Measurements from ENCODE around the gene NUAK2. TPM values are rescaled to one million over a fixed set of nuclear protein-coding genes. Genes with fewer than 3 reads are reported as not detected.

NUAK2 gene
- total and polyA plus RNA-seq, 4 donors, result 4.2 to 14.1 (median 9.2) TPM

DNA sequence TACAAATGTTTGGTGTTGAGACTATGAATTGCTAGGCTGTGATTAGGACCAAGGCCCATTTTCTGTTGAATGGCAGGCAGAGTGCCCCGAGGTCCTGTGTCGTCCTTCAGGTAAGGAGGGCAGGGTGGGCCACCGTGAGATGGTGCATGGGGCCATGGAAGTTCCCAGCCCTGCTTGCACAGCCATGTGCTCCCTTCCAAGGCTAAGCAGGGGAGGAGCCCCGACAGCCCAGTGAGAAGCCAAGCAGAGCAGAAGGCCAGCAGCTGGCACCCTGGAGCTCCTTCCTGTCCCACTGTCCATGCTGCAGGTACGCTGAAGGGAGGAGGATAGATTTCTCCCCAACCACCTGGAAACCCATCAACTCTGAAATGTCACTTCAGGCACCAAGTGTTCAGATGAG, 8.2 kb upstream of the NUAK2 start:
- 77 to 97% methylated on average over 5 of the region's 5 CpGs for WGBS, 2 donors
- Histone ChIP-seq H3K9me3 (ENCODE audit: control insufficient read depth in 4 of 4, insufficient read depth in 3 of 4, low read length in 3 of 4) (no peaks in the 10 kb centered on the region), H3K36me3 (ENCODE audit: control insufficient read depth in 4 of 4, insufficient read depth in 4 of 4, low read length in 4 of 4) (no peaks in the 10 kb centered on the region), H3K4me3 (no peak overlapping the region), H3K4me1 (ENCODE audit: control insufficient read depth in 5 of 5, insufficient read depth in 5 of 5, low read length in 5 of 5) (no peaks in the 10 kb centered on the region), H3K27me3 (ENCODE audit: control insufficient read depth in 3 of 3, insufficient read depth in 3 of 3, low read length in 2 of 3) (peaks cover 0 to 5% (median 0%) of the 10 kb centered on the region in 3 donors), H3K27ac (ENCODE audit: low read depth in 1 of 2, low read length in 1 of 2) (no peak overlapping the region), H3K9ac (ENCODE audit: insufficient read depth in 1 of 2, low read length in 2 of 2) (no peak overlapping the region)
- DNase-seq (no peak), ATAC-seq (ENCODE audit: insufficient read depth, low FRiP score) (no peak)
- TF ChIP-seq, protein P1, sequence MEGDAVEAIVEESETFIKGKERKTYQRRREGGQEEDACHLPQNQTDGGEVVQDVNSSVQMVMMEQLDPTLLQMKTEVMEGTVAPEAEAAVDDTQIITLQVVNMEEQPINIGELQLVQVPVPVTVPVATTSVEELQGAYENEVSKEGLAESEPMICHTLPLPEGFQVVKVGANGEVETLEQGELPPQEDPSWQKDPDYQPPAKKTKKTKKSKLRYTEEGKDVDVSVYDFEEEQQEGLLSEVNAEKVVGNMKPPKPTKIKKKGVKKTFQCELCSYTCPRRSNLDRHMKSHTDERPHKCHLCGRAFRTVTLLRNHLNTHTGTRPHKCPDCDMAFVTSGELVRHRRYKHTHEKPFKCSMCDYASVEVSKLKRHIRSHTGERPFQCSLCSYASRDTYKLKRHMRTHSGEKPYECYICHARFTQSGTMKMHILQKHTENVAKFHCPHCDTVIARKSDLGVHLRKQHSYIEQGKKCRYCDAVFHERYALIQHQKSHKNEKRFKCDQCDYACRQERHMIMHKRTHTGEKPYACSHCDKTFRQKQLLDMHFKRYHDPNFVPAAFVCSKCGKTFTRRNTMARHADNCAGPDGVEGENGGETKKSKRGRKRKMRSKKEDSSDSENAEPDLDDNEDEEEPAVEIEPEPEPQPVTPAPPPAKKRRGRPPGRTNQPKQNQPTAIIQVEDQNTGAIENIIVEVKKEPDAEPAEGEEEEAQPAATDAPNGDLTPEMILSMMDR (IDR thresholded peaks at IDR 0.05; ENCODE audit: control extremely low read depth, extremely low read depth), result no peak

DNA sequence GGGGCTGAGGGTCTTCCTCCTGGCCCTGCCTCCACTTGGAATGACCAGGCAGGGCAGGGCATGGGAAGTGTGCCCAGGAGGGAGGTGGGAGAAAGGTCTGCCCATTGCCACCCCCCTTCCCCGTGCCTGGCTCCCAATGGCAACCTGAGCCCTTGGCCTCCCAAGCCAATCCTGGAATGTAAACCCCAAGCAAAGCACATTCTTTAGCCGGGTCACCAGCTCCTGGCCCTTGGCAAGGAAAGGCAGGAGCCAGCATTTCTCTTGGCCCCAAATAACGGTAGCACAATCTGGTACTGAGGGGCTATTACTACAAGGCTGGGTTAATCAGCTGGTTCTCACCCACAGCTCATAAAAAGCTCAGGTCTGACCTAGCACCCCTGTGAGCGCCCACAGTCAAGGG, 6.9 kb upstream of the NUAK2 start:
- no peaks in the 10 kb centered on the region for H3K4me1 ChIP-seq (ENCODE audit: control insufficient read depth in 5 of 5, insufficient read depth in 5 of 5, low read length in 5 of 5)
- no peaks in the 10 kb centered on the region for H3K36me3 ChIP-seq (ENCODE audit: control insufficient read depth in 4 of 4, insufficient read depth in 4 of 4, low read length in 4 of 4)
- no peak overlapping the region for H3K9ac ChIP-seq (ENCODE audit: insufficient read depth in 1 of 2, low read length in 2 of 2)
- no peak overlapping the region for H3K4me3 ChIP-seq
- TF ChIP-seq, protein P1 (IDR thresholded peaks at IDR 0.05; ENCODE audit: control extremely low read depth, extremely low read depth), result no peak
- H3K27me3 ChIP-seq (ENCODE audit: control insufficient read depth in 3 of 3, insufficient read depth in 3 of 3, low read length in 2 of 3), result peaks cover 0 to 5% (median 0%) of the 10 kb centered on the region in 3 donors
- DNase-seq (no peak), ATAC-seq (ENCODE audit: insufficient read depth, low FRiP score) (no peak)
- H3K9me3 ChIP-seq (ENCODE audit: control insufficient read depth in 4 of 4, insufficient read depth in 3 of 4, low read length in 3 of 4), result no peaks in the 10 kb centered on the region
- 69 to 82% methylated on average over 4 of the region's 4 CpGs for WGBS, 2 donors
- H3K27ac ChIP-seq (ENCODE audit: low read depth in 1 of 2, low read length in 1 of 2), result no peak overlapping the region

DNA sequence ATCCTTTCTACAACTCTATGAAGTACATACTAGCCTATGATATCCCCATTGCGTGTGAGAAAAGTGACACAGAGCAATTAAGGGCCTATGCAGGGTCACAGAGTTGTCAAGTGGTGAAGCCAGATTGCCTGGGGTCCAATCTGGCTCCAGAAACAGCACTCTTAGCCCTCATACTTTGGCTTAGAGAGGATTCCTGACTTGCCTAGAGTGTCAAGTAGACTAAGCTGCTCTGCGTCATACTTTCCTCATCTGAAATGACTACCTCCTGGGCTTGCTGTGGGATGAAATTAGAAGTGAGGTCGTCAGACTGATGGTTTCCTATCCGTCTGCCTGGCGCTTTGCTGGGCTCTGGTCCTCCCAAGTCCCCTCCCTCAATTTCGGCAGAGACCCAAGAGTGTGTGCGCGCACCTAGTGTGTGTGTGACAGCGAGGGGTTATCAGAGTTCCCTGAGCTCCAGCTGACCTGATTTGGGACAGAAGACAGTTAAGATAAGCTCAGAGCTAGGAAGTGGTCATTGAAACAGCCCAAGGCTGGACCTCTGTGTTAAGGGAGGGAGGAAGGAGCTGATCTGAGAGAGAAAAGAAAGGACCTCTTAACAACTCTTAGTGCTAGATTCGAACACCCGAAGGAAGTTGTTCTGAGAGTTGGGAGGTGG, 5.4 kb upstream of the NUAK2 start:
- Histone ChIP-seq H3K9me3 (ENCODE audit: control insufficient read depth in 4 of 4, insufficient read depth in 3 of 4, low read length in 3 of 4) (no peaks in the 10 kb centered on the region), H3K36me3 (ENCODE audit: control insufficient read depth in 4 of 4, insufficient read depth in 4 of 4, low read length in 4 of 4) (no peaks in the 10 kb centered on the region), H3K4me1 (ENCODE audit: control insufficient read depth in 5 of 5, insufficient read depth in 5 of 5, low read length in 5 of 5) (no peaks in the 10 kb centered on the region), H3K27ac (ENCODE audit: low read depth in 1 of 2, low read length in 1 of 2) (no peak overlapping the region), H3K4me3 (no peak overlapping the region), H3K9ac (ENCODE audit: insufficient read depth in 1 of 2, low read length in 2 of 2) (no peak overlapping the region), H3K27me3 (ENCODE audit: control insufficient read depth in 3 of 3, insufficient read depth in 3 of 3, low read length in 2 of 3) (peaks cover 0 to 5% (median 0%) of the 10 kb centered on the region in 3 donors)
- TF ChIP-seq, protein P1 (IDR thresholded peaks at IDR 0.05; ENCODE audit: control extremely low read depth, extremely low read depth), result no peak
- 73 to 85% methylated on average over 11 of the region's 11 CpGs for WGBS, 2 donors
- ATAC-seq (ENCODE audit: insufficient read depth, low FRiP score), result no peak
- no peak for DNase-seq
